ENCODE measurements around the gene UBA7.
A peak's percentile ranks its signal among the peaks of the same experiment; 100 is the strongest.

The UBA7 gene

DNA sequence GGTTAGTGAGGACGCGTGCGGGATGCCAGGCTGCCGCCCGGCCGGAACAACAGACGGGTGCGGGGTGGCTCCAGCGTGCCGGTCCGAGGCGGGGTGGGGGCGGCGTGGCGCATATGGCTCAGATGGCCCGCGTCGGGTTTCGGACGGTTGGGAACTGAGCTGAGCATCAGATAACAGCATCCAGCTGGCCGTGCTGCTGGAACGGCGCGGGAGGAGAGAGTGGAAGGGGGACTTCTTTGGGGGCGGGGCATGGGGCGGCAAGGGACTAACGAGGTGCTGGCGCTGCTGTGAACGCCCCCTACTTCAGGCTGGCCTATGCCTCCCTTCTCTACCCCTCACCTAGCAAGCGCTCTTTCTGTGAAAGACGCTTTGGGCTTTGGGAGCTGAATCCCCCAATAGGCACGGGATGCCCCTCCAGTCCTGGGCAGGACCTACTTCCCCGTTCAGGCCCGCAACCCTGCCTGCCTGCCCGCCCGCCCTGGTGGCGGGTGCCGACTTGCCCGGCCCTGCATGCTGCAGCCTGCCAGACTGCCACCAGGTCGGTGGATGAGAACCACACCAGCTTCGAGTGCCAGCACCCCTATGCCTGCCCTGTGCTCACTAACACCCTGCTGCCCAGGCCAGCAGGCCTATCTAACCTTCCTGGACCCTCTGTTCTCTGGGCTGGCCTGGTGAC, 10.2 kb downstream of the UBA7 start:
- peak overlapping the region; percentile 93 to 100 for H3K4me3 ChIP-seq (ENCODE audit: low read depth in 1 of 2, low read length in 1 of 2)

DNA sequence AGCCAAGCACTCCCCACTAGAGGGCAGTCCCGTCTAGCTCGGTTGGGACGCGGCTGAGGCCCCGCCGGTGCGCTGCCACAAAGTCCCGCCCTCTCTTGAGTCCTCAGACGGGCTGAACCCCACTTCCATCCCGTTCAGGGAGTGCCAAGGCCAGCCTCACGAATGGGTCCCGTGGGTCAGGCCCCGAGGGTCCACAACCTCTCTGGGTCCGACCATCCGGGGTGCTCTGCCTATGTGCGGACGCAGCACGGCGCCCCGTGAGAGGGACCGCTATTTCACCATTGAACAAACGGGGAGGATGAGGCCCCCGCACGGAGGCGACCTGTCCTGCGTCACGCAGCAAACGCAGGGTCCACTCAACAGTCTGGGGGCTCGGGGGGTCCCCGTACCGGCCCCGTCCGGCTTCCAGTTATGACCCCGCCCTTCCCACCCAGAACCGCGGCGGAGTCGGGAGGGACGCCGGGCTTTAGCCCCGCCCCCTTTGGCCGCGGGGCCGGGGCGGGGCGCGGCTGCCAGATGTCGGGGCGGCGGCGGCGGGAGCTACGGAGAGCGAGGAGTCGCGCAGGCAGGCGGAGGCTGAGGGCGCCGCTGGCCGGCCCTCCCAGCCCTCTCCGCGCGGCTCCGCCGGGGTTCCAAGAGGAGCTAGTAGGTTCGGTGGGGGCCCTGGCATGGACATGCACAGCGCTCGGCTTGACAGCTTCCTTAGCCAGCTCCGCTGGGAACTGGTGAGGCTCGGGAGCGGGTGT, 10.9 kb downstream of the UBA7 start, which contains the start of gene INKA1:
TSS of gene INKA1 (plus strand) at position 543 of the 746 bp plus-strand sequence. CDS start at position 675, 132 bp downstream.
- H3K27me3 ChIP-seq: peaks cover 25% of the 10 kb centered on the region
- TF ChIP-seq, protein P1, sequence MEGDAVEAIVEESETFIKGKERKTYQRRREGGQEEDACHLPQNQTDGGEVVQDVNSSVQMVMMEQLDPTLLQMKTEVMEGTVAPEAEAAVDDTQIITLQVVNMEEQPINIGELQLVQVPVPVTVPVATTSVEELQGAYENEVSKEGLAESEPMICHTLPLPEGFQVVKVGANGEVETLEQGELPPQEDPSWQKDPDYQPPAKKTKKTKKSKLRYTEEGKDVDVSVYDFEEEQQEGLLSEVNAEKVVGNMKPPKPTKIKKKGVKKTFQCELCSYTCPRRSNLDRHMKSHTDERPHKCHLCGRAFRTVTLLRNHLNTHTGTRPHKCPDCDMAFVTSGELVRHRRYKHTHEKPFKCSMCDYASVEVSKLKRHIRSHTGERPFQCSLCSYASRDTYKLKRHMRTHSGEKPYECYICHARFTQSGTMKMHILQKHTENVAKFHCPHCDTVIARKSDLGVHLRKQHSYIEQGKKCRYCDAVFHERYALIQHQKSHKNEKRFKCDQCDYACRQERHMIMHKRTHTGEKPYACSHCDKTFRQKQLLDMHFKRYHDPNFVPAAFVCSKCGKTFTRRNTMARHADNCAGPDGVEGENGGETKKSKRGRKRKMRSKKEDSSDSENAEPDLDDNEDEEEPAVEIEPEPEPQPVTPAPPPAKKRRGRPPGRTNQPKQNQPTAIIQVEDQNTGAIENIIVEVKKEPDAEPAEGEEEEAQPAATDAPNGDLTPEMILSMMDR (IDR thresholded peaks at IDR 0.05): peak; percentile 86
- peaks cover 48 to 55% of the 10 kb centered on the region in 2 experiments for H3K4me1 ChIP-seq (ENCODE audit: control insufficient read depth in 1 of 2, insufficient read depth in 1 of 2, low read depth in 1 of 2, low read length in 1 of 2)
- H3K9me3 ChIP-seq: no peaks in the 10 kb centered on the region
- H3K27ac ChIP-seq: peak within 1 kb of the TSS; percentile 78
- H3K4me3 ChIP-seq (ENCODE audit: low read depth in 1 of 2, low read length in 1 of 2): peak within 1 kb of the TSS; percentile 93 to 100
- H3K36me3 ChIP-seq: peaks cover 17% of the 10 kb centered on the region

More for the DNA sequence above, 10.2 kb downstream of the UBA7 start:
- Histone ChIP-seq H3K4me1 (ENCODE audit: control insufficient read depth in 1 of 2, insufficient read depth in 1 of 2, low read depth in 1 of 2, low read length in 1 of 2) (peaks cover 48 to 55% of the 10 kb centered on the region in 2 experiments), H3K9me3 (no peaks in the 10 kb centered on the region), H3K36me3 (peaks cover 21% of the 10 kb centered on the region), H3K27ac (peak overlapping the region; percentile 78), H3K27me3 (peaks cover 25% of the 10 kb centered on the region)
- TF ChIP-seq, protein P1 (IDR thresholded peaks at IDR 0.05): no peak

DNA sequence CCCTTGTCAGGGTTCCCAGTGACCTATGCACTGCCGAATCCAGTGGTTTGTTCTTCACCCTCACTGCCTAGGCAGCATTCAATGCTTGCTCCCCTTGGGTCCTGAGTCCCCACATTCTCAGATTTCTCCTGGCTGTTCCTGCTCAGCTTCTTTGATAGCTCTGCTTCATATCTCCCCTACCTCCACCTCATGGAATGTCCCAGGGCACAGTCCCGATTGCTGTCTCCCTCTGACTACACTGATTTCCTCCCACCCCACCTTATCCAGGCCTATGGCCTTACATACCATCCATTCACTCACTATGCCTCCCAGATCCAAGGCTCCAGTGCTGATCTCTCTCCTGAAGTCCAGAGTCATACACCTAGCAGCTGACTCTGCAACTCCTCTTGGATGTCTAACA, 12.6 kb downstream of the UBA7 start:
- H3K4me3 ChIP-seq (ENCODE audit: low read depth in 1 of 2, low read length in 1 of 2): no peak overlapping the region
- peaks cover 7% of the 10 kb centered on the region for H3K36me3 ChIP-seq
- H3K9me3 ChIP-seq: no peaks in the 10 kb centered on the region
- H3K27me3 ChIP-seq: peaks cover 25% of the 10 kb centered on the region
- H3K4me1 ChIP-seq (ENCODE audit: control insufficient read depth in 1 of 2, insufficient read depth in 1 of 2, low read depth in 1 of 2, low read length in 1 of 2): peaks cover 33 to 38% of the 10 kb centered on the region in 2 experiments
- TF ChIP-seq, protein P1 (IDR thresholded peaks at IDR 0.05): no peak
- no peak overlapping the region for H3K27ac ChIP-seq

DNA sequence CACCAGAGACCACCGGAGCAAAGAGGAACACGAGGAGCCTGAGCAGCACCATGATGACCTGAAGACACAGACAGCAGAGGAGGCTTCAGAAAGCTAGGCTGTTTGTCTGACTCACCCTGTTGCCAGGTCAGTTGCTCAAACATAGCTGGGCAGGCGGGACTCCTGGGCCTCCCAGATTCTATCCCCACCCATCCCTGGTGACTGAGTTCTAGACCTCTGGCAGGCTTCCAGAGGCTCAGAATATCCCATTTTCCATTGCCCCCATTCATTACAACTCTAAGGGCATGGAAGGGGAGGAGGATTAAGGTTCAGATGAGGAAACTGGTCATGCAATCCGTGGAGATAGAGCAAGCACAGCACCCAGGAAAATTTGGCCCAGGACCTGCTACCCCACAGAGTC, 14.0 kb downstream of the UBA7 start, which contains the start of gene CDHR4:
TSS of gene CDHR4 (minus strand) at position 113 of the 400 bp plus-strand sequence. CDS start at position 52, 61 bp downstream.
- H3K4me3 ChIP-seq (ENCODE audit: low read depth in 1 of 2, low read length in 1 of 2): no peak within 1 kb of the TSS
- no peaks in the 10 kb centered on the region for H3K9me3 ChIP-seq
- H3K36me3 ChIP-seq: no peaks in the 10 kb centered on the region
- peaks cover 20 to 24% of the 10 kb centered on the region in 2 experiments for H3K4me1 ChIP-seq (ENCODE audit: control insufficient read depth in 1 of 2, insufficient read depth in 1 of 2, low read depth in 1 of 2, low read length in 1 of 2)
- TF ChIP-seq, protein P1 (IDR thresholded peaks at IDR 0.05): no peak
- H3K27ac ChIP-seq: no peak within 1 kb of the TSS
- H3K27me3 ChIP-seq: peaks cover 25% of the 10 kb centered on the region

DNA sequence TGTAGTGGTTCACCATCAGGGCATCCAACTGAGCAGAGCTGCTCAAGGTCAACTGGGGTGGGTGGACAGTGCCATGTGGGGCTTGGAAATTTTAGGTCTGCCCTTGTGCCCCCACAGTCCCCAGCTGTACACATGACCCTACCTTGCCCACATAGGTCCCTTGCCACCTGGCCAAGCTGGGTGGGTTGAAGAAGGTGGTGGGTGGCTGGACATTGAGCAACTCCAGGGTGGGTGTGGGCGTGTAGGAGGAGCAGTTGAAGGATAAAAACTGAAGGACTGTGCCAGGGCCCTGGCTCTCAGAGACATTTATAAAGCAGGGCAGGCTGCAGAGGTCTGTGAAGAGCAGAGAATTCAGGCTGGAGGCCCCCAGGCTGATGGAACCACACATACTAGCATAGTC, 14.6 kb downstream of the UBA7 start:
- H3K27ac ChIP-seq: no peak overlapping the region
- peaks cover 13 to 18% of the 10 kb centered on the region in 2 experiments for H3K4me1 ChIP-seq (ENCODE audit: control insufficient read depth in 1 of 2, insufficient read depth in 1 of 2, low read depth in 1 of 2, low read length in 1 of 2)
- H3K4me3 ChIP-seq (ENCODE audit: low read depth in 1 of 2, low read length in 1 of 2): no peak overlapping the region

More for the DNA sequence above, 14.6 kb downstream of the UBA7 start:
- no peaks in the 10 kb centered on the region for H3K36me3 ChIP-seq
- H3K9me3 ChIP-seq: no peaks in the 10 kb centered on the region
- TF ChIP-seq, protein P1 (IDR thresholded peaks at IDR 0.05): no peak
- H3K27me3 ChIP-seq: peaks cover 23% of the 10 kb centered on the region
